Endothelial cell of hepatic sinusoid (primary cell): ENCODE measurements around the gene SHTN1.

ENCODE experiments used
- in situ Hi-C: cut with HindIII; loops from 2 replicates; pipeline ENCODE4 v1.10.0; 2017; ENCODE audit warnings: low sequenced_read_pairs

SHTN1 gene, protein sequence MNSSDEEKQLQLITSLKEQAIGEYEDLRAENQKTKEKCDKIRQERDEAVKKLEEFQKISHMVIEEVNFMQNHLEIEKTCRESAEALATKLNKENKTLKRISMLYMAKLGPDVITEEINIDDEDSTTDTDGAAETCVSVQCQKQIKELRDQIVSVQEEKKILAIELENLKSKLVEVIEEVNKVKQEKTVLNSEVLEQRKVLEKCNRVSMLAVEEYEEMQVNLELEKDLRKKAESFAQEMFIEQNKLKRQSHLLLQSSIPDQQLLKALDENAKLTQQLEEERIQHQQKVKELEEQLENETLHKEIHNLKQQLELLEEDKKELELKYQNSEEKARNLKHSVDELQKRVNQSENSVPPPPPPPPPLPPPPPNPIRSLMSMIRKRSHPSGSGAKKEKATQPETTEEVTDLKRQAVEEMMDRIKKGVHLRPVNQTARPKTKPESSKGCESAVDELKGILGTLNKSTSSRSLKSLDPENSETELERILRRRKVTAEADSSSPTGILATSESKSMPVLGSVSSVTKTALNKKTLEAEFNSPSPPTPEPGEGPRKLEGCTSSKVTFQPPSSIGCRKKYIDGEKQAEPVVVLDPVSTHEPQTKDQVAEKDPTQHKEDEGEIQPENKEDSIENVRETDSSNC

DNA sequence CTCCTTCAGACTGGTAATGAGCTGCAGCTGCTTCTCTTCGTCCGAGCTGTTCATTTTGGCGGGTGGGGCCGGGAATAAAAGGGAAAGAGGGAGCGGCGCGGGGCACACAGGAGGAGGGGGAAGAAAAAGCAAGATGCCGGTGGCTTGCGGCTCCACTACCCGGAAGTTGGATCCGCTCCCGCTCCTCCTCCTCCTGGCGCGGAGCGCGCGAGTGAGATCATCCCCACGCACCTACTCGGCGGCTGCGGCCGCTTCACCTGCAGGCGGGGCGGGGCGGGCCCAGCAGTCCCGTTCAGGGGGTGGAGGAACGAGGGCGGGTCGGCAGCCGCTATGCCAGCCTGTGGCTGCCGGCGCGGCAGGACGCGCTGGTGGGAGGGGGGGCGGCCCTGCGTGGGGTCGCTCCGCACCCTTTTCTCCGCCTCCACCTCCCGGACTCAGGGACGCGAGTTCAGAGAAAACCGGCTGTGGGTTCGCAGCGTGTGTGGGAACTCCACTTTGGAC lies at the start of gene SHTN1:
TSS of gene SHTN1 (minus strand) at position 162 of the 501 bp plus-strand sequence. CDS start at position 54, 108 bp downstream.
- in situ Hi-C loops, result no loop called here

DNA sequence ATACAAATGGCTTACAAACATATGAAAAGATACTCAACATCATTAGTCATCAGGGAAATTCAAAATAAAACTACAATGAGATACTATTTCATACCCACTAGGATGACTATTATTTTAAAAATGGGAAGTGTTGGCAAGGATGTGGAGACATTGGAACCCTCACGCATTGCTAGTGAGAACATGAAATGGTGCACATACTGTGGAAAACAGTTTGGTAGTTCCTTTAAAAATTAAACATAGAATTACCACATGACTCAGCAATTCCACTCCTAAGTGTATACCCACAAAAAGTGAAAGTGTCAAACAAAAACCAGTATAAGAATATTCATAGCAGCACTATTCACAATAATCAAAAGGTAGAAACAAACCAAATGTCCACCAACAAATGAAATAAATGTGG lies 48.5 kb upstream of the SHTN1 start:
- in situ Hi-C loops, result no loop called here

- in situ Hi-C loops, result no loop called here
These were observed 43.0 kb upstream of the SHTN1 start for GRCh38 chr10:117047947-117048346.

DNA sequence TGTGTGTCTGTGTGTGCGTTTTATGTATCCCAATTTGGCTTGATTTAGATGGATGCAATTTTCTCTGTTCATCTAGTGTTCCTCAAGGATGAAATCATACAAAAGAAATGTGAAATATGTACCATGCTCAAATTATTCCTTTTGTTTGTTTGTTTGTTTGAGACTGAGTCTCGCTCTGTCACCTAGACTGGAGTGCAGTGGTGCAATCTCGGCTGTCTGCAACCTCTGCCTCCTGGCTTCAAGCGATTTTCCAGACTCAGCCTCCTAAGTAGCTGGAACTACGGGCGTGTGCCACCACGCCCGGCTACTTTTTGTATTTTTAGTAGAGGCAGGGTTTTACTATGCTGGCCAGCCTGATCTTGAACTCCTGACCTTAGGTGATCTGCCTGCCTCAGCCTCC lies 11.3 kb upstream of the SHTN1 start:
- in situ Hi-C loops, result loop anchor here (10.0 kb wide), 1 partner anchor 89 kb away; no protein-coding TSS in a partner anchor

GRCh38 chr10:117014835-117015234 lies 9.8 kb upstream of the SHTN1 start:
- in situ Hi-C loops, result loop anchor here (10.0 kb wide), 1 partner anchor 90 kb away; no protein-coding TSS in a partner anchor

DNA sequence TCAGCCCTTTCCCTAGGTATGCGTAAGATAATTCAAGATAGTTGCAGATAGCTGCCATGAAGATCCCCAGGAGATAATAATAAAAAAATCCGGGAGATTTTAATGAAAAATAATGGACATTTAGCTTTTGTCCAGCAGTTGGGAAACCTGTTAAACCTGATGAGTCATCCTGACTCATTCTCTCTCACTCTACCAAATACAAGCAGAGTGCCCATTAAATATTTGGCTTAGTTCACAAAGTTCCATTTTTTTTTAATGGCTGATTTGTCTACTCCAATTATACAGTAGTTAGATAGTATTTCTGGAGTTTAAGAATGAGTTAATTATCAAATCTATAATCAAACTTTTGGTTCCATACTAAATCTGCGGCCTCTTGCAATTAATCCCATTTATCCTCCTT lies 2.1 kb upstream of the SHTN1 start:
- in situ Hi-C loops, result no loop called here

- in situ Hi-C loops, result no loop called here
These were observed 604 bp upstream of the SHTN1 start for GRCh38 chr10:117005527-117006055.

- in situ Hi-C loops, result no loop called here
These were observed 561 bp downstream of the SHTN1 start for GRCh38 chr10:117004227-117005025.

DNA sequence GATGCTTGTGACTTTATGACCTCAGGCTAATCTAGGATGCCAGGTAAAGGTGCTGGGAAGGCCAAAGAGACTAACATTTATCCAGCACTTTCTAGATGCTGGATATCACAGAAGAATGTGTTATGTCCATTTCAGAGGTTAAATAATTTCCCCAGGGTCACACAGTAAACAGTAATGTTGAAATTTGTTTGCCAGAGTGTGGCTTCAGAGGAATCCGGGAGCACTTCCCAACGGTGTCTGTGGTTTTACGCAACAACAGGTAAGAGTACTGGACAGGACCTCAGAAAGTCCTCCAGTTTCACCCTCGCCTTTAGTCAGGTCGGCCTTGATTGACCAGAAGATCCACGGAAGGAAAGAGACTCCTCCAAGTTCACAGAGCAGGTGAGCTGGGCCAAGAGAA lies 1.7 kb downstream of the SHTN1 start:
- in situ Hi-C loops, result no loop called here

GRCh38 chr10:117002206-117002605 lies 2.8 kb downstream of the SHTN1 start:
- in situ Hi-C loops, result no loop called here

DNA sequence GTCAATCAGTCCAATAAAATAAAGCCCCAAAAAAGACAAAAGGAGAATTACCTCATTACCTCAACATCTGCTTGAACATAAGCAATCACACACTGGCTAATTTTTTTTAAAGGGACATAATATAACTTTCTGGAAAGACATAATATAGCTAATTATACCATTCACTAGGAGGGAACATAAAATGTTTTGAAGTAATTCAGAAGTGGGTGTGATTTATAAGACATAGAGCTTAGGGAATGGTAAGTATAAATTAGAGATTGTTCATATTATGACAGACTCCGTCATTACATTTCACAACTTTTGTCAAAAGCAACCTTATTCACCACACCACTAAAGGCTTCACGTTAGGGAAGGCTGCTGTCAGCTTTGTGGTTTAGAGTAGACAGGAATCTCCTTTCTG lies 3.8 kb downstream of the SHTN1 start:
- in situ Hi-C loops, result no loop called here

- in situ Hi-C loops, result no loop called here
These were observed 4.4 kb downstream of the SHTN1 start for GRCh38 chr10:117000580-117000979.

DNA sequence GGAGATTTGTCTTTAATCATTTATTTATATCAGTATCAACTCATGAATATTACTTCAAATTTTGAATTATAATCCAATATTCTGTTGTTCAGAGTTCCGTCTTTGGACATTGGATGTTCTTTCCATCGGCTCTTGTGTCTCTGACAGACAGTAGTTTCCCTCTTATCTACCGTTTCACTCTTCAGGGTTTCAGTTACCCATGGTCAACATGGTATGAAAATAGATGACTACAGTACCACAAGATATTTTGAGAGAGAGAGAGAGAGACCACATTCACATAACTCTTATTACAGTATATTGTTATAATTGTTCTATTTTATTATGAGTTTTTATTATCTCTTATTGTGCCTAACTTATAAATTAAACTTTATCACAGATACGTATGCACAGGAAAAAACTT lies 6.8 kb downstream of the SHTN1 start:
- in situ Hi-C loops, result no loop called here

- in situ Hi-C loops, result no loop called here
These were observed 8.0 kb downstream of the SHTN1 start for GRCh38 chr10:116997015-116997414.

GRCh38 chr10:116995648-116996047 lies 9.3 kb downstream of the SHTN1 start:
- in situ Hi-C loops, result no loop called here

GRCh38 chr10:116994113-116994890 lies 10.7 kb downstream of the SHTN1 start:
- in situ Hi-C loops, result no loop called here

DNA sequence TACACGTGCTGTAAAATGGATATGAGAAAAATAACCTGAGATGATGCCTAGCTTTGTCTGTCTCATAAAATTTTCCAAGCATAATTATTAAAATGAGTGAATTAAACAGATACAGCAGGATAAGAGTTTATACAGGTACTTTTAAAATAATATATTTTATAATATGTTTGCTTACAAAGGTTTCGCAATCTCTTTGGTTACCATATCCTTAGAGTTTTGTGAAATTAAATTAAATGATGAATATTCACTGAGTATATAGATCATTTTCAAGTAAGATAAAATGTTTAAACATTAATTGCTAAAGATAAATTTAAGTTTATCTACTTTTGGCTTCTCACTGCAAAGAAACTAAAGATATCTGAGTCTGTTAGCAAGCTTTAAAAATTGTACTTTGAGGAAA lies 11.4 kb downstream of the SHTN1 start:
- in situ Hi-C loops, result no loop called here

DNA sequence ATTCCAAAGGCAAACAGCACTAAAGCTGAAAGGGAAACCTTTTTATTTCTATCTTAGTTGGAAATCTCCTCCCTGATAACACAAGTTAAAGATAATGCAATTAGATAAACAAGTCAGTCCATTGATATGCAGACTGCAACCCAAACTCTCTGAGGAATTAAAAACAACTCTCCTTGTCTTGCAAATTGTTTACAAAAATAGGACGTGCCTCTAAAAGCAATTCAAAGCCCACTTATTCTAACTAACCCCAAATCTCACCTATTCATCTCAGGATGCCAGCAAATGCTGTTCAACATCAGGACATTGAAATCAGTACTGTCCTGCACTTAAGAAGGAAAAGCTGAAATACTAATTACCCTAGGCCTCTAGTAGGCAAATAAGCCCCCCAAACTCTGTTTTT lies 12.8 kb downstream of the SHTN1 start:
- in situ Hi-C loops, result no loop called here

DNA sequence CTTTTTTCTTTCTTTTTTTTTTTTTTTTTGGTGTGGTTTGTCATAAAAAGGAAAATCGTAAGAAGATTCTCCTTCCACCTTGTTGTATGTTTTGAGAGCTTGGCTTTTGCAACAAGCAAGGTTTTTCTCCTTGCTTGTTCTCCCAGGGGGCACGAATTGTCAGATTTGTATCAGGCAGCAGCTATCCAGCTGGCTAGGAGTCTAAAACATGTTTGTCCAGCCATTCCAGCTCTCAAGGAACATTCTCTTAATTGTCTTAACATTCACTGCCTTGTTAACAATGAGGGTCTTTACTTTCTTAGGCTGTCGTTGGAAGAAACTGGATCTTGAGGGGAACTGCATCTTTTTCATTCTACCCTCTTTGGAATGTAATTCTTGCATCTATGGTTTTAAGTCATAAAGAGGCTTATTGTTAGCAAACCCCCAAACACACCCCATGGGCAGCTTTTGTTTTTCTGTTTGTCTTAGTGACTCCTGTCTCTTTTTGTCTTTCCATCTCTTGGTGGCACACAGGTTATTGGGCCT lies 14.6 kb downstream of the SHTN1 start:
- in situ Hi-C loops, result no loop called here

DNA sequence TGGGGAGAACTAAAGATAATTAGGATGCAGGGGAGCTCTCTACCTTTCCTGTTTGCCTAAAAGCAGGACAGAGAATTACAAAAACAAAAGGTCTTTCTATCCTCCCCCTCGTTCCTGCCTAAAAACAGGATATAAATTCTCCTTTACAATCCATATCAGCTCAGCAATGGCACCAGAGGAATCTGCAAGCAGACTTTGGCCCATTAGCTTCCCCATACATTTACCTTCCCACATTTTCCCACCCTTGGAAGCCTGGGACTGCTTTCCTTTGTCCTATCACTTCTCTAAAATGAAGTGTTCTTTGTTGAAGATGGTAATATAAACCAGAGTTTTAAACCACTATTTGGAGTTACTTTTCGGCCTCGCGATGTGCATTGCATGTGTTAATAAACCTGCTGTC lies 15.5 kb downstream of the SHTN1 start:
- in situ Hi-C loops, result no loop called here
